ENCODE results near the gene STX11. TPM values are rescaled to one million over a fixed set of nuclear protein-coding genes. Genes with fewer than 3 reads are reported as not detected.

STX11 gene
- total and polyA plus RNA-seq, 2 of the 13 experiments (the other 11 are each of a cell fraction or from before 2014, with no cell fraction given), result 0.03 TPM; not detected in 1

- TF ChIP-seq ZNF646 (CRISPR knock-in tag; IDR thresholded peaks at IDR 0.05) (no peak), KDM3A (CRISPR knock-in tag; IDR thresholded peaks at IDR 0.05; ENCODE audit: low read depth) (no peak), ZNF432 (CRISPR knock-in tag; IDR thresholded peaks at IDR 0.05; ENCODE audit: borderline replicate concordance) (no peak), ZNF747 (CRISPR knock-in tag; IDR thresholded peaks at IDR 0.05; ENCODE audit: borderline replicate concordance) (no peak), SUZ12 (IDR thresholded peaks at IDR 0.05; ENCODE audit: low read depth, low read length) (no peak), ZNF333 (CRISPR knock-in tag; IDR thresholded peaks at IDR 0.05; ENCODE audit: borderline replicate concordance) (no peak), HINFP (CRISPR knock-in tag; IDR thresholded peaks at IDR 0.05; ENCODE audit: low read depth) (no peak), ZNF510 (CRISPR knock-in tag; IDR thresholded peaks at IDR 0.05; ENCODE audit: low read depth) (no peak), ZNF841 (CRISPR knock-in tag; IDR thresholded peaks at IDR 0.05; ENCODE audit: borderline replicate concordance) (no peak)
Measured at GRCh38 chr6:144194293-144194810, 44.0 kb downstream of the STX11 start (continued).

Measured in HepG2 (cell line).